GM12872 (cell line): Measurements from ENCODE around the gene FAM180A.

Experiments
- CTCF ChIP-seq: IDR thresholded peaks from 3 replicates; pipeline ENCODE4 v1.5.1; 2011; ENCODE audit warnings: low read depth, mild to moderate bottlenecking, low read length, moderate library complexity; ENCODE audit not compliant: insufficient read depth

Gene FAM180A

GRCh38 chr7:135745703-135746312 is 2.8 kb downstream of the FAM180A start:
- no peak for TF ChIP-seq CTCF

GRCh38 chr7:135744938-135745702 is 3.5 kb downstream of the FAM180A start:
- TF ChIP-seq CTCF, result no peak

- TF ChIP-seq CTCF, result no peak
Observed at GRCh38 chr7:135743907-135744731, 4.5 kb downstream of the FAM180A start.

GRCh38 chr7:135742371-135742770 is 6.2 kb downstream of the FAM180A start:
- TF ChIP-seq CTCF, result no peak

- no peak for TF ChIP-seq CTCF
Observed at GRCh38 chr7:135741905-135742304, 6.7 kb downstream of the FAM180A start.

GRCh38 chr7:135740889-135741288 is 7.7 kb downstream of the FAM180A start:
- TF ChIP-seq CTCF, result no peak
